GM23248 (cell line): ENCODE measurements around the gene RASGRP1. TPM values are rescaled to one million over a fixed set of nuclear protein-coding genes. Genes with fewer than 3 reads are reported as not detected.

ENCODE experiments used
- DNase-seq: peaks from one replicate; pipeline ENCODE4 v3.0.0-alpha.2; 2015
- H2AFZ ChIP-seq: fragments of 200-600 bp; sonication (generic); 2 replicates; pipeline ENCODE4 v1.6.1; 2016; ENCODE audit warnings: antibody characterized with exemption
- H3F3A ChIP-seq: fragments of 200-600 bp; sonication (generic); 2 replicates; pipeline ENCODE4 v1.6.1; 2016; ENCODE audit warnings: mild to moderate bottlenecking, antibody characterized with exemption, mixed run types; ENCODE audit not compliant: insufficient read depth
- H3K27ac ChIP-seq: fragments of 200-600 bp; sonication (generic); 2 replicates; pipeline ENCODE4 v1.5.1; 2016; ENCODE audit warnings: mild to moderate bottlenecking
- H3K27me3 ChIP-seq: fragments of 200-600 bp; sonication (generic); replicated peaks from 2 replicates; pipeline ENCODE4 v1.6.1; 2016; ENCODE audit warnings: mild to moderate bottlenecking; ENCODE audit not compliant: insufficient read depth
- H3K36me3 ChIP-seq: fragments of 200-600 bp; sonication (generic); 2 replicates; pipeline ENCODE4 v1.6.1; 2016; ENCODE audit warnings: low read depth, mild to moderate bottlenecking
- H3K4me1 ChIP-seq: fragments of 200-600 bp; sonication (generic); 2 replicates; pipeline ENCODE4 v1.6.1; 2016; ENCODE audit warnings: mild to moderate bottlenecking; ENCODE audit not compliant: insufficient read depth
- H3K4me2 ChIP-seq: fragments of 200-600 bp; sonication (generic); one replicate; pipeline ENCODE4 v1.6.1; 2016; ENCODE audit warnings: mild to moderate bottlenecking; ENCODE audit not compliant: unreplicated experiment
- H3K4me3 ChIP-seq: fragments of 200-600 bp; sonication (generic); 2 replicates; pipeline ENCODE4 v1.5.1; 2016; ENCODE audit warnings: mild to moderate bottlenecking
- H3K79me2 ChIP-seq: fragments of 200-600 bp; sonication (generic); 2 replicates; pipeline ENCODE4 v1.6.1; 2016; ENCODE audit warnings: mild to moderate bottlenecking; ENCODE audit not compliant: insufficient read depth
- H3K9ac ChIP-seq: fragments of 200-600 bp; sonication (generic); 2 replicates; pipeline ENCODE4 v1.6.1; 2016; ENCODE audit warnings: mild to moderate bottlenecking
- H3K9me2 ChIP-seq: fragments of 200-600 bp; sonication (generic); 2 replicates; pipeline ENCODE4 v1.6.1; 2016; ENCODE audit warnings: mixed run types, mild to moderate bottlenecking, moderate library complexity; ENCODE audit not compliant: insufficient read depth
- H3K9me3 ChIP-seq: fragments of 200-600 bp; sonication (generic); one replicate; pipeline ENCODE4 v1.6.1; 2017; ENCODE audit warnings: low read depth
- H4K20me1 ChIP-seq: fragments of 200-600 bp; sonication (generic); 2 replicates; pipeline ENCODE4 v1.6.0; 2016; ENCODE audit not compliant: insufficient read depth
- EZH2 ChIP-seq: fragments of 200-600 bp; sonication (generic); IDR thresholded peaks from 2 replicates; pipeline ENCODE4 v1.6.1; 2018; ENCODE audit warnings: antibody characterized with exemption, mild to moderate bottlenecking; ENCODE audit not compliant: insufficient read depth, poor library complexity, severe bottlenecking
- EZH2phosphoT487 ChIP-seq: fragments of 200-600 bp; sonication (generic); IDR thresholded peaks from 2 replicates; pipeline ENCODE4 v1.6.1; 2018; ENCODE audit warnings: antibody characterized with exemption, moderate library complexity, mild to moderate bottlenecking, low read depth; ENCODE audit not compliant: insufficient read depth
- WGBS, 2 experiments: methylation state at CpG; one replicate each; pipeline ENCODE4 v1.1.6; 2015 to 2017; ENCODE audit warnings: low lambda C conversion rate in 2 of 2, low coverage in 1 of 2; ENCODE audit errors: missing lambda C conversion rate in 2 of 2; 5-methylcytosine and 5-hydroxymethylcytosine counted together
- in situ Hi-C: fragments of 300-500 bp; cut with MboI; formaldehyde crosslinking; loops from 2 replicates; pipeline ENCODE4 v1.15.0; 2020
- polyA plus RNA-seq: library from polyadenylated mRNA; unstranded; fragments of >200 nt; fragmentation: Nextera tagmentation; extraction: Ambion mirVana; gene quantifications from 2 replicates; pipeline ENCODE4 v1.2.1, GENCODE V29; 2016
- total RNA-seq: library from RNA; depleted of rRNA; stranded (reverse); fragments of >200 nt; shearing (Covaris generic); gene quantifications from 2 replicates; pipeline ENCODE4 v1.2.3, GENCODE V29; 2014

Gene RASGRP1
- total and polyA plus RNA-seq, 2 experiments from 2014 or later: 0.58 to 1.5 TPM

- 69 to 70% methylated on average over 7 of the region's 7 CpGs for WGBS, 2 experiments
- Histone ChIP-seq H3F3A (no peaks in the 10 kb centered on the region), H3K27ac (no peak overlapping the region), H3K4me1 (no peaks in the 10 kb centered on the region), H4K20me1 (no peaks in the 10 kb centered on the region), H3K9me3 (no peaks in the 10 kb centered on the region), H3K79me2 (no peaks in the 10 kb centered on the region), H3K27me3 (peaks cover 44% of the 10 kb centered on the region), H3K4me3 (no peak overlapping the region), H3K36me3 (no peaks in the 10 kb centered on the region), H3K4me2 (no peak overlapping the region), H3K9ac (no peak overlapping the region), H2AFZ (no peak overlapping the region), H3K9me2 (no peaks in the 10 kb centered on the region)
- TF ChIP-seq EZH2 (no peak), EZH2phosphoT487 (no peak)
- in situ Hi-C loops: no loop called here
- no peak for DNase-seq
Measured at GRCh38 chr15:38610748-38611147, 46.1 kb upstream of the RASGRP1 start.

- WGBS, 2 experiments: 67 to 73% methylated on average over 4 of the region's 4 CpGs
- no peak for TF ChIP-seq EZH2
- TF ChIP-seq EZH2phosphoT487: no peak
- no peaks in the 10 kb centered on the region for H3K36me3 ChIP-seq
- H3K9ac ChIP-seq: no peak overlapping the region
- no peaks in the 10 kb centered on the region for H3K4me1 ChIP-seq
- no peak for DNase-seq
- in situ Hi-C loops: no loop called here
- no peaks in the 10 kb centered on the region for H4K20me1 ChIP-seq
- H2AFZ ChIP-seq: no peak overlapping the region
- H3K9me2 ChIP-seq: no peaks in the 10 kb centered on the region
- H3K27me3 ChIP-seq: peaks cover 43% of the 10 kb centered on the region
- H3K4me2 ChIP-seq: no peak overlapping the region
- H3K9me3 ChIP-seq: no peaks in the 10 kb centered on the region
- H3K27ac ChIP-seq: no peak overlapping the region
- no peak overlapping the region for H3K4me3 ChIP-seq
- no peaks in the 10 kb centered on the region for H3F3A ChIP-seq
- H3K79me2 ChIP-seq: no peaks in the 10 kb centered on the region
Measured at GRCh38 chr15:38609097-38609738, 44.6 kb upstream of the RASGRP1 start.

GRCh38 chr15:38608682-38609081 is 44.1 kb upstream of the RASGRP1 start:
- no peak for DNase-seq
- Histone ChIP-seq H3K27ac (no peak overlapping the region), H2AFZ (no peak overlapping the region), H3K9me2 (no peaks in the 10 kb centered on the region), H3K9me3 (no peaks in the 10 kb centered on the region), H3K4me2 (no peak overlapping the region), H3K27me3 (peaks cover 49% of the 10 kb centered on the region), H3K9ac (no peak overlapping the region), H3K4me3 (no peak overlapping the region), H3F3A (no peaks in the 10 kb centered on the region), H3K4me1 (no peaks in the 10 kb centered on the region), H3K79me2 (no peaks in the 10 kb centered on the region), H4K20me1 (no peaks in the 10 kb centered on the region), H3K36me3 (no peaks in the 10 kb centered on the region)
- TF ChIP-seq EZH2 (no peak), EZH2phosphoT487 (no peak)
- in situ Hi-C loops: no loop called here
- WGBS, 2 experiments: 68 to 70% methylated on average over 7 of the region's 7 CpGs

- H3K79me2 ChIP-seq: no peaks in the 10 kb centered on the region
- no peaks in the 10 kb centered on the region for H4K20me1 ChIP-seq
- H3K36me3 ChIP-seq: no peaks in the 10 kb centered on the region
- no peak overlapping the region for H2AFZ ChIP-seq
- in situ Hi-C loops: no loop called here
- no peaks in the 10 kb centered on the region for H3K9me2 ChIP-seq
- H3K9me3 ChIP-seq: no peaks in the 10 kb centered on the region
- no peak overlapping the region for H3K9ac ChIP-seq
- H3F3A ChIP-seq: no peaks in the 10 kb centered on the region
- H3K4me1 ChIP-seq: no peaks in the 10 kb centered on the region
- no peak overlapping the region for H3K27ac ChIP-seq
- 45 to 46% methylated on average over 3 of the region's 3 CpGs for WGBS, 2 experiments
- H3K4me3 ChIP-seq: no peak overlapping the region
- H3K27me3 ChIP-seq: peaks cover 61% of the 10 kb centered on the region
- peak; percentile 12 for DNase-seq
- no peak for TF ChIP-seq EZH2phosphoT487
- no peak for TF ChIP-seq EZH2
- H3K4me2 ChIP-seq: no peak overlapping the region
Measured at GRCh38 chr15:38605744-38606143, 41.1 kb upstream of the RASGRP1 start.

GRCh38 chr15:38603672-38604071 is 39.1 kb upstream of the RASGRP1 start:
- H3K79me2 ChIP-seq: no peaks in the 10 kb centered on the region
- H3K27me3 ChIP-seq: peaks cover 66% of the 10 kb centered on the region
- no peak overlapping the region for H3K4me2 ChIP-seq
- H3K27ac ChIP-seq: no peak overlapping the region
- TF ChIP-seq EZH2phosphoT487: no peak
- TF ChIP-seq EZH2: no peak
- H3K9me3 ChIP-seq: no peaks in the 10 kb centered on the region
- no peaks in the 10 kb centered on the region for H3K36me3 ChIP-seq
- no peak overlapping the region for H2AFZ ChIP-seq
- H3K4me3 ChIP-seq: no peak overlapping the region
- no peaks in the 10 kb centered on the region for H4K20me1 ChIP-seq
- in situ Hi-C loops: no loop called here
- no peak overlapping the region for H3K9ac ChIP-seq
- H3K9me2 ChIP-seq: no peaks in the 10 kb centered on the region
- H3F3A ChIP-seq: no peaks in the 10 kb centered on the region
- no peak for DNase-seq
- no peaks in the 10 kb centered on the region for H3K4me1 ChIP-seq
- WGBS, 2 experiments: 82 to 86% methylated on average over 5 of the region's 5 CpGs
